HG03457 (cell line): ENCODE data around the gene LGALS14.

Source experiments
- ATAC-seq: cut with Tn5 transposase; IDR thresholded peaks from one replicate; pipeline ENCODE4 v1.9.1; 2021; ENCODE audit warnings: moderate number of reproducible peaks; ENCODE audit not compliant: unreplicated experiment

LGALS14 gene

DNA sequence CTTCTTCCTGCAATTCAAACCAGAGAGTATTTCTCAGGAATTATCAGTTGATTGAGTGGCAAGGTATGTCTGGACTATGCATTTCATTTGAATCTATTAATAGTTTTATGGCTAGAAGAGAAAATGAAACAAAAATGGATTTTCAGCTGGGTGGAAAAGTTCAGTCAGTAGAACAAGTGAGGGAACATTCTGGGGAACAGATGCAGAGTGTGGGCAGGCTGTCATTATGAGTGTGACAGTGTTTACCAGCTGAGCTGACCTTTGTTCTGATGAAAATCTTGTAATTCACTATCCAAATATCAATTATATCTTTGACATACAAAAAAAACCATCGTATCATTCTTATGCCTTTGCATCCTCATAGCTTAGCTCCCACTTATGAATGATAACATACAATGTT is 36.1 kb downstream of the LGALS14 start:
- no peak for ATAC-seq

DNA sequence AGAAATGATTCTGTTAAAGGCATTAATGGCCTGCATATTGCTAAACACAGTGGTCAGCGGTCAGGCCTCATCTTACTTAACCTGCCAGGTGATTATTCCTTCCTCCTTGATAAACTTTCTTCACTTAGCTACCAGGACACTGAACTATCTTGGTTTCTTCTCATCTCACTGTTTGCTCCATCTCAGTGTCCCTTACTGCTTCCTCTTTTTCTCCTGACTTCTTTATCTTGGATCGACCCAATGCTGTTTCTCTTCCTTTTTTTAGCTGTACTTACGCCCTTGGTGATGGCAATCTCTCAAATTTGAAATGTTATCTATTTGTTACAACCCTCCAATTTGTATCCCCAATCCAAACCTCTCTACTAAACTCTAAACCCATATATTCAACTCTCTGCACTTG is 41.4 kb downstream of the LGALS14 start:
- no peak for ATAC-seq

DNA sequence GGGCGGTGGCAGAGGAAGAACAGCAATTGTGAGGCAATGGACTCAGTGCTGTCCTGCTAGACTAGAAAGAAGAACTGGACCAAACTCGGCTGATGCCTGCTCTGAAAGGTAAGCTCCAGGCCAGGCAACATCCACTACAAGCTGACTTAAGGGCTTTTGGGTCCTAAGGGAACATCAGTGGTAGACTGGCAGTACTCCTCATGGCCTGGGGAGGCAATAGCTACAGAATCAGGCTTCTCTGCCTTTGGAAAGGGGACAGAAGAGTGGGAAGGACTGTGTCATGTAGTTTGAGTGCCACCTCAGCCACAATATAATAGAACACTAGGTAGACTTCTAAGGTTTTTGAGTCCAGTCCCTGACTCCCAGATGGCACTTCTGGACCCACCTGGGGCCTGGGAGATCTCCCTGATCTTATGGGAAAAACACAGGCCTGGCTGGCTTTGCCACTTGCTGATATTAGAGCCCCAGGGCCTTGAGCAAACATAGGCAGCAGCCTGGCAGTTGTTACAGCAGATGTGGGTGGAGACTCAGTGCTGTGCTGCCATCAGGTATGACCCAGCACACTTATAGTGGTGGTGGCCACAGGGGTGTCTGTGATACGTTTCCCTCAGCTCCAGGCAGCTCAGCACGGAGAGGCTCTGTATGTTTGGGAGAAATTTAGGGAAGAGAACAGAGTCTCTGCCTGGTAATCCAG is 42.7 kb downstream of the LGALS14 start:
- ATAC-seq, result no peak

DNA sequence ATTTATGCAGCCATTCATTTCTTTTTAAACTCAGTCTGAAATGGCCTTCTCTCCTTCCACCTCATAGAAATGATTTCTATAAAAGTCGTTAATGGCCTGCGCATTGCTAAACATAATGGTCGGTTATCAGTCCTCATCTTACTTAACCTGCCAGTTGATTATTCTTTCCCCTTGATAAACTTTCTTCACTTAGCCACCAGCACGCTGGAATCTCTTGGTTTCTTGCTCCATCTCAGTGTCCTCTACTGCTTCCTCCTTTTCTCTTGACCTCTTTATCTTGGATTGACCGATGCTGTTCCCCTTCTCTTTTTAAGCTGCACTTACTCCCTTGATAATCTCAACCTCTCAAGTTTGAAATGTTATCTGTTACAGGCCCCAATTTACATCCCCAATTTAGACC is 45.7 kb downstream of the LGALS14 start:
- ATAC-seq, result no peak

DNA sequence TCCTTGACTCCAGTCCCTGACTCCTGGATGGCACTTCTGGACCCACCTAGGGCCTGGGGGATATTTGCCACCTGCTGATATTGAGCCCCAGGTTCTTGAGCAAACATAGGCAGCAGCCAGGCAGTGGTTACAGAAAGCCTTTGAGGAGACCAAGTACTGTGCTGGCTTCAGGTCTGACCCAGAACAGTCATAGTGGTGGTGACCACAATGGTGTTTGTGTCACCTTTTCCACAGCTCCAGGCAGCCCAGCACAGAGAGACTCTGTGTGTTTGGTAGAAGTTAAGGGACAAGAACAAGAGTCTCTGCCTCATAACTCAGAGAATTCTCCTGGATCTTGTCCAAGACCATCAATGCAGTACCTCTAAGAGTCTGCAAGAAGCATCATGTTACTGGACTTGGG is 48.1 kb downstream of the LGALS14 start:
- no peak for ATAC-seq

DNA sequence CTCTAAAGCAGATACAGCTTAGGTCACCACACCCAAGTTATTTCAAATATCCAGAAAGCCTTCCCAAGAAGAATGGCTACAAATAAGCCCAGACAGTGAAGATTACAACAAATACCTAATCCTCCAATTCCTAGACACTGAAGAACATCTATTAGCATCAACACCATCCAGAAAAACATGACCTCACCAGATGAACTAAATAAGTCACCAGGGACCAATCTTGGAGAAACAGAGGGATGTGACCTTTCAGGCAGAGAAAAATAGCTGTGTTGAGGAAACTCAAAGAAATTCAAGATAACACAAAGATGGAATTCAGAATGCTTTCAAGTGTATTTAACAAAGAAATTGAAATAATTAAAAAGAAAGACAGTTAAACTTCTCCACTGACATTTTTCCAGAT is 48.5 kb downstream of the LGALS14 start:
- no peak for ATAC-seq

DNA sequence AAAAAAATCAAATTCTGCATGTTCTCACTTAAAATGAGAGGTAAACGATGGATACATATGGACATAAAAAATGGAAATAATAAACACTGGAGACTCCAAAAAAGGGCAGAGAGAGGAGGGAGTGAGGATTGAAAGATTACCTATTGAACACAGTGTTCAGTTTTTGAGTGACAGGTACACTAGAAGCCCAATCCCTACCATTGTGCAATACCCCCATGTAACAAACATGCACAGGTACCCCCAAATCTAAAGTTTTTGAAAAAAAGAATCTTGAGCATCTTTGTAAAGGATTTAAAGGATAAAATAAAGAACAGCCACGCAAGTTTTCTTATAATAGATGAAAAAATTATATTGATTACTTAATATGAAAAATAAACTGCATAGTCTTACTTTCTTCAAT is 50.3 kb downstream of the LGALS14 start:
- ATAC-seq, result no peak

DNA sequence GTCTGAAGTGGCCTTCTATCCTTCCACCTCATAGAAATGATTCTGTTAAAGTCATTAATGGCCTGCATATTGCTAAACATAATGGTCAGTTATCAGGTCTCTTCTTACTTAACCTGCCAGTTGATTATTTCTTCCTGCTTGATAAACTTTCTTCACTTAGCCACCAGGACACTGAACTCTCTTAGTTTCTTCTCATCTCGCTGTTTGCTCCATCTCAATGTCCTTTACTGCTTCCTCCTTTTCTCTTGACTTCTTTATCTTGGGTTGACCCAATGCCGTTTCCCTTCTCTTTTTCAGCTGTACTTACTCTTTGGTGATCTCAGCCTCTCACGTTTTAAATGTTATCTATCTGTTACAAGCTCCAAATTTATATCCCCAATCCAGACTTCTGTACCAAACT is 50.7 kb downstream of the LGALS14 start:
- no peak for ATAC-seq
